Mesenchymal stem cell (in vitro differentiated cells and primary cell): Measurements from ENCODE around the gene ALDH1A3.
A peak's percentile ranks its signal among the peaks of the same experiment; 100 is the strongest.

Experiments used
- DNase-seq: peaks from one replicate; pipeline ENCODE4 v3.0.0-alpha.2; 2013
- H2AFZ ChIP-seq: one replicate; pipeline ENCODE4 v1.6.1; 2013; ENCODE audit warnings: low read depth, mild to moderate bottlenecking, control low read depth, inconsistent platforms, low read length, moderate library complexity
- H2AK5ac ChIP-seq: 2 replicates; pipeline ENCODE4 v1.6.1; 2013; ENCODE audit warnings: low read length, moderate library complexity, mild to moderate bottlenecking, inconsistent platforms; ENCODE audit not compliant: severe bottlenecking
- H2BK120ac ChIP-seq: one replicate; pipeline ENCODE4 v1.6.1; 2013; ENCODE audit warnings: low read depth, mild to moderate bottlenecking, inconsistent platforms, low read length, moderate library complexity
- H2BK12ac ChIP-seq, 2 experiments: one replicate each; pipeline ENCODE4 v1.6.1; 2013; ENCODE audit warnings: inconsistent platforms in 2 of 2, low read length in 2 of 2, mild to moderate bottlenecking in 2 of 2, moderate library complexity in 2 of 2, control low read depth in 1 of 2
- H2BK15ac ChIP-seq: one replicate; pipeline ENCODE4 v1.6.1; 2013; ENCODE audit warnings: mild to moderate bottlenecking, low read depth, inconsistent platforms; ENCODE audit not compliant: poor library complexity, severe bottlenecking
- H2BK5ac ChIP-seq: 2 replicates; pipeline ENCODE4 v1.6.1; 2013; ENCODE audit warnings: low read depth, mild to moderate bottlenecking, low read length, control low read depth, inconsistent platforms; ENCODE audit not compliant: poor library complexity, severe bottlenecking
- H3K14ac ChIP-seq, 2 experiments: one replicate each; pipeline ENCODE4 v1.6.1; 2013; ENCODE audit warnings: inconsistent platforms in 2 of 2, low read length in 2 of 2, control low read depth in 1 of 2, mild to moderate bottlenecking in 1 of 2, moderate library complexity in 1 of 2
- H3K18ac ChIP-seq, 2 experiments: one replicate each; pipeline ENCODE4 v1.6.1; 2013; ENCODE audit warnings: inconsistent platforms in 2 of 2, low read length in 2 of 2, control low read depth in 1 of 2, low read depth in 1 of 2, mild to moderate bottlenecking in 1 of 2
- H3K23ac ChIP-seq, 2 experiments: one replicate each; pipeline ENCODE4 v1.6.1; 2013; ENCODE audit warnings: inconsistent platforms in 2 of 2, low read length in 2 of 2, mild to moderate bottlenecking in 2 of 2, moderate library complexity in 2 of 2, control low read depth in 1 of 2
- H3K27ac ChIP-seq: 2 replicates; pipeline ENCODE4 v1.5.1; 2013; ENCODE audit warnings: mild to moderate bottlenecking, moderate library complexity, low read length, control low read depth, inconsistent platforms; ENCODE audit not compliant: poor library complexity, severe bottlenecking
- H3K27me3 ChIP-seq, 2 experiments: 2 replicates each; pipeline versions ENCODE4 v1.6.1 to v1.7.0; 2013; ENCODE audit warnings: low read length in 2 of 2, mild to moderate bottlenecking in 2 of 2, moderate library complexity in 2 of 2, control low read depth in 1 of 2, inconsistent platforms in 1 of 2; ENCODE audit not compliant: control insufficient read depth in 1 of 2, insufficient read depth in 1 of 2
- H3K36me3 ChIP-seq, 2 experiments: 2 replicates each; pipeline versions ENCODE4 v1.6.1 to v1.7.0; 2013; ENCODE audit warnings: low read length in 2 of 2, control low read depth in 1 of 2, inconsistent platforms in 1 of 2, low read depth in 1 of 2, mild to moderate bottlenecking in 1 of 2; ENCODE audit not compliant: insufficient read depth in 2 of 2, control insufficient read depth in 1 of 2
- H3K4ac ChIP-seq, 2 experiments: one replicate each; pipeline ENCODE4 v1.6.1; 2013; ENCODE audit warnings: inconsistent platforms in 2 of 2, low read length in 2 of 2, mild to moderate bottlenecking in 2 of 2, moderate library complexity in 2 of 2, control low read depth in 1 of 2, low read depth in 1 of 2
- H3K4me1 ChIP-seq: 2 replicates; pipeline ENCODE4 v1.6.1; 2013; ENCODE audit warnings: low read depth, low read length, control low read depth; ENCODE audit not compliant: control insufficient read depth, insufficient read depth
- H3K4me2 ChIP-seq: 2 replicates; pipeline ENCODE4 v1.6.1; 2013; ENCODE audit warnings: low read length, mild to moderate bottlenecking, inconsistent platforms; ENCODE audit not compliant: poor library complexity, severe bottlenecking
- H3K4me3 ChIP-seq, 2 experiments: 2 replicates each; pipeline versions ENCODE4 v1.5.1 to v1.7.0; 2013; ENCODE audit warnings: low read length in 2 of 2, mild to moderate bottlenecking in 2 of 2, control low read depth in 1 of 2, low read depth in 1 of 2; ENCODE audit not compliant: insufficient read depth in 1 of 2
- H3K79me1 ChIP-seq: replicated peaks from 2 replicates; pipeline ENCODE4 v1.6.1; 2013; ENCODE audit warnings: mild to moderate bottlenecking, control low read depth, low read length, inconsistent platforms; ENCODE audit not compliant: poor library complexity, severe bottlenecking
- H3K9ac ChIP-seq: 2 replicates; pipeline ENCODE4 v1.7.0; 2013; ENCODE audit warnings: mild to moderate bottlenecking, low read length, moderate library complexity
- H3K9me3 ChIP-seq: 2 replicates; pipeline ENCODE4 v1.7.0; 2013; ENCODE audit warnings: mild to moderate bottlenecking, low read length; ENCODE audit not compliant: control insufficient read depth
- H4K8ac ChIP-seq: one replicate; pipeline ENCODE4 v1.6.1; 2013; ENCODE audit warnings: inconsistent platforms, mild to moderate bottlenecking, low read length, moderate library complexity
- H4K91ac ChIP-seq: one replicate; pipeline ENCODE4 v1.6.1; 2013; ENCODE audit warnings: mild to moderate bottlenecking, low read length, inconsistent platforms
- WGBS: methylation state at CpG from one replicate; pipeline ENCODE4 v1.1.7; 2013; ENCODE audit warnings: mixed read lengths; 5-methylcytosine and 5-hydroxymethylcytosine counted together

The ALDH1A3 gene

DNA sequence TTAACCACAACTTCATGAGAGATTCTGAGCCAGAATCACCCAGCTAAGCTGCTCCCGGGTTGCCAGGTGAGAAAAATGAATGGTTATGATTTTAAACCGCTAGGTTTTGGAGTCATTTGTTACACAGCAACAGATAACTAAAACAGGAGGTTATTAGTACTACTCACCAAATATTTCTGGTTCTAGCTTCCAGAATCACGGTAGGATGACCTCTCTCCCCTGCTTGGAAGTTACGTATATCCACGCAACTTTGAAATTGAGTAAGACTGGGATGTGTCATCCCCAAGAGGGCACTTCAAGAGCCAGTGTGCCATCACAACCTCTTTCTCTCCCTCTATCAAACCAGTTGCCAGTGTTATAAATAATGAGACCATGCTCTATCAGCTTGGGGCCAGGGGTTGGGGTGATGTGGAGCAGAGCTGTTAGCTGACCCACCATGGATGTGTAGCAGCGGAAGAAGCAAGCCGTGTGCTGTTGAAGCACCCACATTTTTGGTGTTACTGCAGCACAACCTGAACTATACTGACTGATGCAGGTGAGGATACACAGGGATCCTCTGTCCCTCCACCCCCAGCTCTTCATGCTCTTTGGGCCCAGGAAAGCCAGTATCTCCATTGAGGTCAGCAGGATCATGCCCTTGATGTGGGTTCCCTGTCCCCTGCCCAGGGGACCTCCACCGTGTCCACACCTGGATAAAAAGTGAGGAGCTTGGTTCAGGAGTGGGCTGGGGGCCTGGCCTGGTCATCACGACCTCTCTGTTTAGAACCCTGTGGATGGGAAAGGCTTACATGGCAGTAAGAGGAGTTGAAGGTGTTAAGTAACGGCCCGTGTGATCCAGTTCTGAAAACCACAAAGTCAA lies 19.4 kb upstream of the ALDH1A3 start:
- Histone ChIP-seq H3K18ac (no peak overlapping the region), H2AK5ac (no peak overlapping the region), H2BK120ac (peak overlapping the region; percentile 15), H2BK5ac (no peak overlapping the region), H3K4me2 (no peak overlapping the region), H3K4ac (no peak overlapping the region), H3K9ac (no peak overlapping the region), H3K9me3 (peaks cover 13% of the 10 kb centered on the region), H3K79me1 (no peaks in the 10 kb centered on the region), H3K4me1 (no peaks in the 10 kb centered on the region), H2BK15ac (no peak overlapping the region), H3K27ac (no peak overlapping the region), H4K91ac (no peak overlapping the region), H2BK12ac (no peak overlapping the region), H4K8ac (no peak overlapping the region), H3K36me3 (no peaks in the 10 kb centered on the region), H3K14ac (peak overlapping the region in 1 of 2 experiments; percentile 62), H3K4me3 (no peak overlapping the region), H2AFZ (no peak overlapping the region), H3K27me3 (peaks cover 0 to 10% of the 10 kb centered on the region in 2 experiments), H3K23ac (no peak overlapping the region)
- no peak for DNase-seq
- WGBS: 89% methylated on average over 10 of the region's 11 CpGs

DNA sequence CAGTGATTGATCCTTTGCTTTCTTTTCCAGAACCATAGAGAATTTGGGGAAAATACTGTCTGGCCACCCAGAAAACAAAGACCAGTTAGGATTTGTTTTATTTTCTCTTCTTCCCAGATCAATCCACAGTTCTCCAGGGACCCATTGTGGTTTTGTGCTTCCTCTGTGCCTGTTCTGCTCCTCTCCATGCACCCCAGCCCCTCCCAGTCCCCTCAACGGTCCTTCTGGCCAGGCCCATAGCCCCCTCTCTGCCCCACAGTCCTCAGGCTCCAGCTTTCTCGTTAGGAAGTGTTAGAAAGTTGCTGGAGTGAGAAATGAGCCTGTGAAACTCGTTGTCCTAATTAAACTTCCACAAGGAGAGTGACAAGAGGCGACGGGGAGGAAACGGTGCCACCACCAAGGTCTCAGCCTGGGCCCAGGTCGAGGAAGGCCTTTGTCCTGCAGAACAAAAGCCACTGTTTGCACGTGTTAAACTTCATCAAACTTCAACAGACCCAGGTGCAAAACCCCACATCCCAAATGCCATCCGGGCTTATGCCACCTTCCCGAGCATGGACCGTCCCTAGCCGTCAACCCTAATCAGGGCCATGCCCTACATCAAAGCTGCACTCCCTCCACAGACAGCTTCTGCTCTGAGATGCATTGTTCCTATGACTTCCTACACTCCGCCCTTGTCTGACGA lies 18.7 kb upstream of the ALDH1A3 start:
- no peak overlapping the region for H3K23ac ChIP-seq
- H3K4me3 ChIP-seq: no peak overlapping the region
- no peak overlapping the region for H3K4me2 ChIP-seq
- H3K27me3 ChIP-seq: peaks cover 0 to 10% of the 10 kb centered on the region in 2 experiments
- no peak overlapping the region for H2AK5ac ChIP-seq
- 70% methylated on average over 14 of the region's 14 CpGs for WGBS
- no peak overlapping the region for H2BK5ac ChIP-seq
- H2BK120ac ChIP-seq: no peak overlapping the region
- no peaks in the 10 kb centered on the region for H3K36me3 ChIP-seq
- DNase-seq: no peak
- H4K8ac ChIP-seq: peak overlapping the region; percentile 21
- peaks cover 13% of the 10 kb centered on the region for H3K9me3 ChIP-seq
- H3K79me1 ChIP-seq: no peaks in the 10 kb centered on the region
- peak overlapping the region; percentile 81 for H4K91ac ChIP-seq
- peak overlapping the region in 1 of 2 experiments; percentile 32 for H2BK12ac ChIP-seq
- no peak overlapping the region for H3K9ac ChIP-seq
- H3K4me1 ChIP-seq: no peaks in the 10 kb centered on the region
- peak overlapping the region in 1 of 2 experiments; percentile 14 for H3K18ac ChIP-seq
- H3K14ac ChIP-seq: no peak overlapping the region
- no peak overlapping the region for H3K27ac ChIP-seq
- H3K4ac ChIP-seq: no peak overlapping the region
- H2BK15ac ChIP-seq: no peak overlapping the region
- H2AFZ ChIP-seq: no peak overlapping the region

- Histone ChIP-seq H3K9me3 (peaks cover 13% of the 10 kb centered on the region), H3K27me3 (peaks cover 0 to 10% of the 10 kb centered on the region in 2 experiments), H3K14ac (no peak overlapping the region), H3K4me1 (no peaks in the 10 kb centered on the region), H3K36me3 (no peaks in the 10 kb centered on the region), H3K27ac (no peak overlapping the region), H2BK12ac (no peak overlapping the region), H2BK5ac (no peak overlapping the region), H3K4me3 (no peak overlapping the region), H3K79me1 (no peaks in the 10 kb centered on the region), H3K23ac (no peak overlapping the region), H3K4me2 (no peak overlapping the region), H2BK15ac (no peak overlapping the region), H3K9ac (no peak overlapping the region), H2AK5ac (no peak overlapping the region), H3K18ac (peak overlapping the region in 1 of 2 experiments; percentile 23), H4K91ac (no peak overlapping the region), H2BK120ac (no peak overlapping the region), H3K4ac (no peak overlapping the region), H2AFZ (no peak overlapping the region), H4K8ac (no peak overlapping the region)
- 94% methylated on average over 16 of the region's 16 CpGs for WGBS
- DNase-seq: no peak
Measured at GRCh38 chr15:100861511-100861991, 18.1 kb upstream of the ALDH1A3 start.

DNA sequence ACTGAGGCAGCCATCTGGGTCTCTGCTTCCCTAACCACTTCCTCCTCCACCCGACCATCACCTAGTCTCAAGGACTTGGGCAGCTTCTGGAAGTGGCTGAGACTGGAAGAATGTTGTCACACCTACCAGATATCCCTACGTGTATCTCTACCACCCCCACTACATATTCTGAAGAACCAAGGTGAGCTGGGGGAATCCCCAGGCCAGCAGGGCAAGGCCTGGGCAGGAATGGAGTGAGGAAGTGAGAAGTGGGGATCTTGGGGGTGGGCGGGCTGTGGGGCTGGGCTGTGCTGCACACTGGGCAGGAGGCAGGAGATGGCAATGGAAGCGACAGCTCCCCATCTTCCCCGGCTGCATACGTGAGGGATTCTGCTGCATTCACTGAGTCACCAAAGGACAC lies 17.5 kb upstream of the ALDH1A3 start:
- Histone ChIP-seq H4K8ac (no peak overlapping the region), H3K9me3 (peaks cover 13% of the 10 kb centered on the region), H3K36me3 (no peaks in the 10 kb centered on the region), H3K4me2 (no peak overlapping the region), H2BK120ac (peak overlapping the region; percentile 20), H3K4me1 (no peaks in the 10 kb centered on the region), H3K23ac (no peak overlapping the region), H2BK5ac (no peak overlapping the region), H4K91ac (no peak overlapping the region), H3K27ac (no peak overlapping the region), H3K79me1 (no peaks in the 10 kb centered on the region), H3K27me3 (peaks cover 0 to 10% of the 10 kb centered on the region in 2 experiments), H2AFZ (no peak overlapping the region), H3K14ac (no peak overlapping the region), H2BK15ac (no peak overlapping the region), H3K4me3 (no peak overlapping the region), H2BK12ac (no peak overlapping the region), H3K4ac (no peak overlapping the region), H3K9ac (no peak overlapping the region), H3K18ac (no peak overlapping the region), H2AK5ac (no peak overlapping the region)
- no peak for DNase-seq
- 94% methylated on average over 5 of the region's 6 CpGs for WGBS
